GM18951 (cell line): ENCODE data around the gene BPGM.

Experiments
- POLR2A ChIP-seq: IDR thresholded peaks from 4 replicates; pipeline ENCODE4 v1.6.1; 2011; ENCODE audit warnings: mild to moderate bottlenecking; ENCODE audit not compliant: insufficient read length, insufficient read depth; ENCODE audit errors: extremely low read depth
- in situ Hi-C: fragments of 300-500 bp; cut with MboI; formaldehyde crosslinking; loops from one replicate; pipeline ENCODE4 v1.12.0; 2022; ENCODE audit warnings: low sequenced_read_pairs, mixed read lengths, inconsistent platforms; ENCODE audit not compliant: unreplicated experiment

The BPGM gene

DNA sequence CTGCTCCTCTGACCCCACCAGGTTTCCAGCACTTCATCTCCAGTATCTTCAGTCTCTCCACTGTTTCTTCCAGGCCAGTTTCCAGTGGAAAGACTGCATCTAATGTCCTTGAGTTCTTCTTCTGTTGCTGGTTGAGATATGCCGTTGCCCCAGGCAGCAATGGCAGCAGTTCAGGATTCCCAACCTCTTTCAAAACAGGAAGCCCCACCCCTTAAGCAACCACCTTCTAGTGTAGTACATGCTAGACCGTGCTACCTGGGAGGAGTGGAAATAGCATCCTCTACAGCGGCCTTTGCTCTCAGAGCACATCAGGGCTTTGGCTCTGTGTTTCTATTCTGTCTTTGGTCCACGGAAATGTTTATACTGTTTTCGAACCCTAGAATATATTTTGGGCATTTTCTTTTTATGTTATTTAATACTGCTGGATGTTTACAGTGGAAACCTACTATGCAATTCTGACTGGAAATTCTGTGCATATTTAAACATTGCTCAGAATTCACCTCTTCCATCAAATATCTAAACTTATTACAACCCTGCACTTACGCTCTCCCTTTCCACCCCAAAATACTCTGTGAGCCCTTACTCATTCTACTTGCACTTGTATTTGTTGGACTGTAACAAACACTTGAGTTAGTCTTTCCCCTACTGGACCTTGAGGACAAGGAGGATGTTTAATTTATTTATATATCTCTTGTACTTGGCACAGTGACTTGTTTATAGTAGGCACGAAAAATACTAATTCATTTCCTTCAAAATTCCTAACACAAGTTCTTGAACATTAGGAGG, 8.5 kb upstream of the BPGM start:
- in situ Hi-C loops: loop anchor here (25.0 kb wide), 1 partner anchor 324 kb away; no protein-coding TSS in a partner anchor
- TF ChIP-seq POLR2A: no peak

DNA sequence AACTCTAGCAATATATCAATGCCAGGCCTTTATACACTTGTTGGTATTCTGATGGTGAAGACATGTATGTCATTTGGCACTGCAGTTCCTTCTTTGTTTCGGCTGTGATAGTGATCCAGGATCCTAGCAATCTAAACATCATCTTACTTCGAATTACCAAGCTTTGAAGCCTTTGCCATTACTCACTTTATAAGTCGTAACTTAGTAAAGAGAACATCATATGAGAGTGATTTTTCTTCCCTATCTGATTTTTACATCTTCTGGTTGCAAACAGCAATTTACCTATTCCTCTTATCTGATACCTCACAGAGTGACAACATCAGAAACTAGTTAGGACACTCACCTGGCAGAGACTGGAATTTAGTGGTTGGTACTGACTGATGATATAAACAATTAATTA, 7.6 kb upstream of the BPGM start:
- in situ Hi-C loops: loop anchor here (25.0 kb wide), 1 partner anchor 323 kb away; no protein-coding TSS in a partner anchor
- TF ChIP-seq POLR2A: no peak

DNA sequence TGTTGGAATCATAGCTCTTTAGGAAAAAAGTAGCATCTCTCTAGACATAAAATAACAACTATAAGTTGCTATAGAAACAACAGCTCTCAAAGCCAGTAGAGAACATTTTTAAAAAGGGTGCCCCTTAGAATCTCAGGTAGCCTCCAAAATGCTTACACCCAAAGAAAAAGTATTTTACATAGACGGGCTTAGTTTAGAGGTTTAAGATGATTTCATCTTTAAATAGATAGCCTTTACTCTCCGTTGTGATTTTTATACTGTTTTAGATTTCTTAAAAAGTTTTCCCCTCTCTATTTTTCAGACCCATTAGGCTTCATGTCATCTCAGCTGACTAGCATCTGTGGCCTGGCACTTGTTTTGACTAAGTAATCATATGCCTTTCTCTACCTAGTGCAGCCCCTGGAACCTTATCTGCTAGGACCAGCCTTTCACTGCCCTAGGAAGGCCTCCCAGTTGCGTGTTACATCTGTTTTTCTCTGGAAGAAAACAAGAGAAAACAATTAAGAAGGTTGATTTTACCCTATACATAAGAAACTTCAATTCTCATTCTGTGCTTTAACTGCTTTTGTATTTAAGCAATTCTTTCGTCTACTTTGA, 6.9 kb upstream of the BPGM start:
- in situ Hi-C loops: loop anchor here (25.0 kb wide), 1 partner anchor 323 kb away; no protein-coding TSS in a partner anchor
- TF ChIP-seq POLR2A: no peak

DNA sequence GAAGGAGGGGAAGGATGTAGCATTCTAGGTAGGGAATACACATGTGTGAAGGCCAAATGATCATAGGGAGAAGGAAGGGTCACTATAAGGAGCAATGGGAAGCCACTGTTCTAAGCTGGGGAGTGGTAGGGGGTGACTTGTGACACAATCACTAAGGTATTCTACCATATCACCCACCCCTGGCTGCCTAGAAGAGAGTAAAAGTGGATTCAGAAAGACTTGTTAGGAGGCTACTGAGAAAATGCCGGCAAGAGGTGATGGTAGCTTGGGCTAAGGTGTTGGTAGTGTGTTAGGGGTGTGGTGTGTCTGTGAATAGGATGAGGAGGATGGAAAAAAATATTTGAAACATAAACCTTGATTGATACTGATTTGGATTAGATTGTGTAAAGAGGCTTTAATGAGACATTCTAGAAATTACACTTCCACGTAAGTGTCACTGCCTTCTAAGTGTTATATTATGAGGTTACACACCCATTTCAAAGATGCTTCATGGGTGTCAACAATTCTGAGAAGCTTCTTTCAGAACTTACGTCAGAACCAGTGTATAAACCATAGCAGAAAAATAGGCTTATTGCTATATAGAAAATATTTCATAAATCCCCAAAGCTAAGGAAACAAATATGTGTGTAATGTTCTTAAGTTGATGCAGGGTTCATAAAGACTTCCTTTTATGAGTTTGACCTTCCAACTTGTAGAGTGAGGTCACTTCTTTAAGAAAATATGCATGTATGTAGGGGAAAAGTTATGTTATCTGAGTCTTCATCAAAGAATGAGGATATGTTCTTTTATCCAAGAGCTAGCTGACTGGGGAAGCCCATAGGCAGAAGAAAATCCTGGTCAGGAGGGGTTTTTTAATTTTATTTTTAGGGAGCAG, 5.6 kb upstream of the BPGM start:
- no peak for TF ChIP-seq POLR2A
- in situ Hi-C loops: loop anchor here (25.0 kb wide), 1 partner anchor 321 kb away; no protein-coding TSS in a partner anchor

DNA sequence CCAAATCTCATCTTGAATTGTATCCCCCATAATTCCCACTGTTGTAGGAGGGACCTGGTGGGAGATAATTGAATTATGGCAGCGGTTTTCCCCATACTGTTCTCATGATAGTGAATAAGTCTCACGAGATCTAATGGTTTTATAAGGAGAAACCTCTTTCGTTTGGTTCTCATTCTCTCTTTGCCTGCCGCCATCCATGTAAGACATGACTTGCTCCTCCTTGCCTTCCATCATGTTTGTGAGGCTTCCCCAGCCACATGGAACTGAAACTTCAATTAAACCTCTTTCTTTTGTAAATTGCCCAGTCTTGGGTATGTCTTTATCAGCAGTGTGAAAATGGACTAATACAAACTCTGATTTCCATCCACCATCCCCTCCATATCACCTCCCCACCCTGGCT, 4.7 kb upstream of the BPGM start:
- in situ Hi-C loops: loop anchor here (25.0 kb wide), 1 partner anchor 320 kb away; no protein-coding TSS in a partner anchor

DNA sequence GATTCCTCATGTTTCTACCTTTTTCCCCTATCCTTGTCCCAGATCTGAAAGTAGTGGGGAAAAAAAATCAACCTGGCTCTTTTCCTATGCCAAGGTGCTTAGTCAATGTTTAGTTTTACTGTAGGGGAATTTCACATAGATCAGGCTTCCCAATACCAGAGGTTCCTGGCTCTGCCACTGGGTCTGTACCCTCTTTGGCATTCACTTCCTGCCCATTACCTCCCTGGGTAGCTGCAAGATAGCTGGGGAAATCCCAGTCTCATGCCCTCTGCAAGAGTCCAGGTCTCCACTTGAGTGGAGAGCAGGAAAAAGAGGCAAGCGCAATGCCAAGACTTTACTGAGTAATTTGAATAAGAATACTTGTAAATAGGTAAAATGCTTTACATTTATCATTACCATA, 3.5 kb upstream of the BPGM start:
- in situ Hi-C loops: loop anchor here (25.0 kb wide), 1 partner anchor 319 kb away; no protein-coding TSS in a partner anchor

DNA sequence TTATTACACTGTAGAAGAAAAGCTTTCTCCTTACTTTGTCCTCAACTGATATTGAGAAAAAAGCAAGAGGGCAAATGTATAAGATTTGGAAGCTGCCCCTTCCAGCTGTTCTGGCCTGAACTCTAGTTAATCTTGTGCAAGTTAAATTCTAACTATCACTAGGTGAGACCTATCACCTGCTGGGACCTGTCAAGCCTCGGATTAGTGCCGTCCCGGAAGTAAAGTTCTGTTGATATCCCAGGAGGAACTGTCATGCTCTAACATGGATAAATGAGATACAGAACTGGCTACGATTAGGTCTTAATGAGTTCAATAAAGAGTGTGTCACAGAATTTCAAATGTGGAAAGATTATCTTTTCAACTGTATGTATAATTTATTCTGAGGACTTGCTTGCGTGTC, 1.2 kb upstream of the BPGM start:
- in situ Hi-C loops: loop anchor here (25.0 kb wide), 1 partner anchor 317 kb away; no protein-coding TSS in a partner anchor
- no peak for TF ChIP-seq POLR2A

More for the DNA sequence above, 3.5 kb upstream of the BPGM start:
- no peak for TF ChIP-seq POLR2A

DNA sequence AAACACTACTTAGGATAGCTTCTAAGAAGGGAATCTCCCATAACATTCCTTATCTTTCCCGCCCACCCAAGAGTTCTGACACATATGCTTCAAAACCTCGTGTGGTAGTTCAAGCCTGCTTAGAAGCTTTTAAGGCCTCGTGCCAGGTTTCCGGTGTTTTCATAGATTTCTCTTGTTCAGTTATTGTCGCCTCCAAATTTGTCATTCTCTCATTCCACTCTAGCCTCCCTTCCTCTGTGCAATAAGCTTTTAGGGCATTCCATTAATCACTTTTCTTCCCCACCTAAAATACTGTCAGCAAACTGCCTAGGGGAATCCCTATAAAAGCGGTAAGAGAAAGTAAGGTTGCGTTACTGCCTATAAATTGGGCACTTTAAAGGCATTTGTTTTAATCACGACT, 718 bp upstream of the BPGM start:
- in situ Hi-C loops: loop anchor here (25.0 kb wide), 1 partner anchor 316 kb away; no protein-coding TSS in a partner anchor
- no peak for TF ChIP-seq POLR2A

DNA sequence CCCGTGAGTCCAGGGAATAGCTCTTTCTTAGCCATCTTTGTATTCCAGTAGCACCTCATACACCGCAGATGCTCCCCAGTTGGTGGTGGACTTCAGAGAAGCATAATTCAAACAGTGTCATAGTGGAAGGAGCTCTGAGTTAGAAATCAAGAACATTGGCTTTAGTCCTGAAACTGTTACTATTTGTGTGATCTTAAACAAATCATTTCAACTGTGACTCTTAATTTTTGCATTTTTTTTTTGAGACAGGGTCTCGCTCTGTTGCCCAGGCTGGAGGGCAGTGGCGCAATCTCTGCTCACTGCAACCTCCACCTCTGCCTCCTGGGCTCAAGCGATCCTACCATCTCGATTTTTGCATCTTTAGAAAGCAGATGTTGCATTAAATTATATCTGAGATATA, 1.8 kb downstream of the BPGM start:
- no peak for TF ChIP-seq POLR2A
- in situ Hi-C loops: loop anchor here (25.0 kb wide), 1 partner anchor 314 kb away; no protein-coding TSS in a partner anchor

DNA sequence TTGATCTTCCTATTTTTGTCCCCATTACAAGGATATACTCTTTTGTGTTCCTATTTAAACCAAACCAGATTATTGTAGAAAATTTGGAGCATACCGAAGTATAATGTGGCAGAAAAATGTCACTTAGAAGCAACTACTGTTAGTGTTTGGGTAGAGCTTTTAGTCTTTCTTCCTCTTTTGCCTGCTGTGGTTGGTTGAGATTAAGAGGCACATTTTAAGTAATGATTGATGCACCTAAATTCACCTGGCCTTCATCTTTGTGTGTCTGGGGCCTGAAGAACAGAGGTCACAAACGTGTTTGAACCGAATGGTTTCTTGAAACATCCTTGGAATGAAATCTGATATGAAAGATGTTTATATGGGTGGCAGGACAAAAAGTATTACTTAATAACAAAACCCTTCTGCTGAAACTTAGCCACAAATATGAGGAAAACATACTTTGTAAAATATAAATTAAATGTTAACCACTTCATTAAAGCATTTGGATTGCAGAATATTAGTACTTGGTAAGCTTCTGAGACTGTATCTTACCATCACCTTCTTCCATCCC, 2.6 kb downstream of the BPGM start:
- in situ Hi-C loops: loop anchor here (25.0 kb wide), 1 partner anchor 313 kb away; no protein-coding TSS in a partner anchor
- TF ChIP-seq POLR2A: no peak

DNA sequence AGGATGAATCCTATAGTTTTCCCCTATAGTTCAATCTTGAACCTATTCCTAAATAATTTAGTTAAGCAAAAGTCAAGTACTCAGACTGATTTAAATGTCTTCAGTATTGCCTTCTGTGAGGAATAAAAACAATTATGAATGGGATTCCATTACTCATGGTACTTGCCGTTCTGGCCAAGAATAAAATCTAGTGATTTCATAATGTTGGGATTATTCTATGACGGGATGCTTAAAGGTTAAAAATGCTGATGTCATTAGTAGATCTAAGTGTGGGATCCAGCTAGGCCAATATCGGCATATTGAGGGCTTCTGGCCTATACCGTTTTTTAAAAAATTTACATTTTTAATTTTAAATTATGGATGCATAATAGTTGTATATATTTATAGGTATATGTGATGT, 5.3 kb downstream of the BPGM start:
- TF ChIP-seq POLR2A: no peak

DNA sequence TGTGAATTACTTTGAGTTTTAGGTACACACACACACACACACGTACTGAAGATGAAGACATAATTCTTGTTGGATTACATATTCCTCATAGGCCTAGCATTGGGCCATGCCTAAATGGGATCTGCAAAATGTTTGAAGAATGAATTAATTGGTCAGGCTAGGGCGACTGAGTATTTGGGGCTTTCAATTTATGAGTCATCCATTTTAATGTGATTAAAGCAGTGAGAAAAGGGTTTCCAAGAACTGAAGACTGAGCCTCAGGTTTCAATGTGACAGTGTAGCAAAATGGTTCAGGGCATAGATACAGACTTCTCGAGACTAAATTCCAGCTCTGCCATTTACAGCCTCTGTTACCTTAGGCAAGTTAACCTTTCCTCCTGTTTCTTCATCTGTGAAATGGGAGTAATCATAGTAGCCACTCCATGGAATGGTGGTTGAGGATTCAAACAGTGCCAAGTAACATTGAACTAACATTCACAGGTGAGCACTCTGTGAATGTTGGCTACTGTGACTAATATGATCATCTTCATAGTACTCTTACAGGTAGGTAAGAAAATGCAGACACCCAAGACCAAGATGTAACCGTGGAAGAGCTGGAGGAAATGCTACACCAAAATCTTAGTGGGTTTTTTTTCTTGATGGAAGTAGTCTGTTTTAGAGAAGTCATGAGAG, 7.6 kb downstream of the BPGM start:
- TF ChIP-seq POLR2A: no peak

More for the DNA sequence above, 5.3 kb downstream of the BPGM start:
- in situ Hi-C loops: no loop called here

More for the DNA sequence above, 7.6 kb downstream of the BPGM start:
- in situ Hi-C loops: no loop called here
